ENCODE data around the gene ZBTB44.

ZBTB44 gene

DNA sequence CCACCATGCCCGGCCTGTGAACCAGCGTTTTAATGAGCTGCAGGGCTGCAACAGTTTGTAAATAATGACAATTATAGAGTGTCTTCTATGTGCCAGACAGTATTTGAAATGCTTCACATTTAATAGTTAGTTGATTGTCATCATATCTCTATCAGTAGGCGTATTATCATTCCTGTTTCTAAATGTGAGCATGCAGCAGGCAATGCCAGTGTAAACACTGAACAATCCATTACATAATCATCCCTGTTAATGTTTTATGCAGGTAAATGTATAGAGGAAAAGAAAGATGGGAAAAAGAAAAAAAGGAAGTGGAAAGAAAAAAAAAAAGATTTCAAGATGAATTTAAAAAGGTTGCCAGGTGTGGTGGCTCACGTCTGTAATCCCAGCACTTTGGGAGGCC lies 52.3 kb downstream of the ZBTB44 start:
- peaks cover 24% of the 10 kb centered on the region for H3K79me1 ChIP-seq (replicated peaks; ENCODE audit: low read length, poor library complexity, severe bottlenecking)
- no peak for DNase-seq
- H3K18ac ChIP-seq (ENCODE audit: low read depth in 1 of 2, low read length in 2 of 2): no peak overlapping the region
- H3K14ac ChIP-seq (ENCODE audit: low read length in 2 of 2): no peak overlapping the region
- H2AFZ ChIP-seq (ENCODE audit: low read depth, low read length): no peak overlapping the region
- no peak overlapping the region for H2BK12ac ChIP-seq (ENCODE audit: low read length in 2 of 2)
- H2AK5ac ChIP-seq (ENCODE audit: low read length, severe bottlenecking): no peak overlapping the region
- no peaks in the 10 kb centered on the region for H3K27me3 ChIP-seq (ENCODE audit: control insufficient read depth in 1 of 2, insufficient read depth in 1 of 2, low read length in 2 of 2)
- H3K4me3 ChIP-seq (ENCODE audit: insufficient read depth in 1 of 2, low read depth in 1 of 2, low read length in 2 of 2): no peak overlapping the region
- H3K9ac ChIP-seq (ENCODE audit: low read length): no peak overlapping the region
- no peak overlapping the region for H2BK15ac ChIP-seq (ENCODE audit: low read depth, poor library complexity, severe bottlenecking)
- H2BK120ac ChIP-seq (ENCODE audit: low read depth, low read length): no peak overlapping the region
- H3K4ac ChIP-seq (ENCODE audit: low read depth in 1 of 2, low read length in 2 of 2): no peak overlapping the region
- no peak overlapping the region for H3K23ac ChIP-seq (ENCODE audit: low read length in 2 of 2)
- H3K4me2 ChIP-seq (ENCODE audit: low read length, poor library complexity, severe bottlenecking): no peak overlapping the region
- H3K9me3 ChIP-seq (ENCODE audit: control insufficient read depth, low read length): peaks cover 6% of the 10 kb centered on the region
- no peak overlapping the region for H3K27ac ChIP-seq (ENCODE audit: low read length, poor library complexity, severe bottlenecking)
- H4K91ac ChIP-seq (ENCODE audit: low read length): no peak overlapping the region
- H3K4me1 ChIP-seq (ENCODE audit: control insufficient read depth, insufficient read depth, low read depth, low read length): peaks cover 1% of the 10 kb centered on the region
- H4K8ac ChIP-seq (ENCODE audit: low read length): no peak overlapping the region
- peaks cover 11 to 42% of the 10 kb centered on the region in 2 experiments for H3K36me3 ChIP-seq (ENCODE audit: control insufficient read depth in 1 of 2, insufficient read depth in 2 of 2, low read depth in 1 of 2, low read length in 2 of 2)
- 97% methylated on average over 3 of the region's 4 CpGs for WGBS
- no peak overlapping the region for H2BK5ac ChIP-seq (ENCODE audit: low read depth, low read length, poor library complexity, severe bottlenecking)

DNA sequence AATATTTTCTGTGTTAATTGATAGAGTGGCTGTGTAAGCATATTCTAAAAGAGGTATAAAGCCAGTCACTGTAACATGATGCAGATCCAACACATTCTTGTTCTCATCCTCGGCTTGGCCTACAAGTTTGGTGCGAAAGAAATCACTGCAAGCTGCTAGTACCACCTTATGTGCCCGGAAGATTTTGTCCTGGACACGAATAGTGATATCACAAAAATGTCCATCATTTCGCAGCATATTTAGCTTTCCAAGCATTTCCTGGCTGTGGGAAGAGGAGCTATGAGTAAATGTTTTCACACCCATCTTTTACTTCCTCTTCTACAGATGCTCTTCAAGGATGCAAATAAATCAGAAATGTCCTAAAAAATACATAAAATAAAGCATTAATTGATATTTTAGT lies 53.1 kb downstream of the ZBTB44 start:
- H3K79me1 ChIP-seq (replicated peaks; ENCODE audit: low read length, poor library complexity, severe bottlenecking): peaks cover 19% of the 10 kb centered on the region
- H2AFZ ChIP-seq (ENCODE audit: low read depth, low read length): no peak overlapping the region
- H2BK120ac ChIP-seq (ENCODE audit: low read depth, low read length): no peak overlapping the region
- H3K9me3 ChIP-seq (ENCODE audit: control insufficient read depth, low read length): peaks cover 6% of the 10 kb centered on the region
- H3K18ac ChIP-seq (ENCODE audit: low read depth in 1 of 2, low read length in 2 of 2): no peak overlapping the region
- no peak overlapping the region for H3K4me3 ChIP-seq (ENCODE audit: insufficient read depth in 1 of 2, low read depth in 1 of 2, low read length in 2 of 2)
- H2BK15ac ChIP-seq (ENCODE audit: low read depth, poor library complexity, severe bottlenecking): no peak overlapping the region
- H3K4ac ChIP-seq (ENCODE audit: low read depth in 1 of 2, low read length in 2 of 2): no peak overlapping the region
- H2BK5ac ChIP-seq (ENCODE audit: low read depth, low read length, poor library complexity, severe bottlenecking): no peak overlapping the region
- no peak overlapping the region for H2AK5ac ChIP-seq (ENCODE audit: low read length, severe bottlenecking)
- H3K23ac ChIP-seq (ENCODE audit: low read length in 2 of 2): no peak overlapping the region
- no peak overlapping the region for H4K8ac ChIP-seq (ENCODE audit: low read length)
- no peak for DNase-seq
- H3K27me3 ChIP-seq (ENCODE audit: control insufficient read depth in 1 of 2, insufficient read depth in 1 of 2, low read length in 2 of 2): no peaks in the 10 kb centered on the region
- H3K27ac ChIP-seq (ENCODE audit: low read length, poor library complexity, severe bottlenecking): no peak overlapping the region
- no peak overlapping the region for H3K4me2 ChIP-seq (ENCODE audit: low read length, poor library complexity, severe bottlenecking)
- 95% methylated on average over 4 of the region's 5 CpGs for WGBS
- peaks cover 1% of the 10 kb centered on the region for H3K4me1 ChIP-seq (ENCODE audit: control insufficient read depth, insufficient read depth, low read depth, low read length)
- no peak overlapping the region for H3K14ac ChIP-seq (ENCODE audit: low read length in 2 of 2)
- H4K91ac ChIP-seq (ENCODE audit: low read length): no peak overlapping the region
- H3K9ac ChIP-seq (ENCODE audit: low read length): no peak overlapping the region
- H2BK12ac ChIP-seq (ENCODE audit: low read length in 2 of 2): no peak overlapping the region
- H3K36me3 ChIP-seq (ENCODE audit: control insufficient read depth in 1 of 2, insufficient read depth in 2 of 2, low read depth in 1 of 2, low read length in 2 of 2): peaks cover 5 to 35% of the 10 kb centered on the region in 2 experiments

DNA sequence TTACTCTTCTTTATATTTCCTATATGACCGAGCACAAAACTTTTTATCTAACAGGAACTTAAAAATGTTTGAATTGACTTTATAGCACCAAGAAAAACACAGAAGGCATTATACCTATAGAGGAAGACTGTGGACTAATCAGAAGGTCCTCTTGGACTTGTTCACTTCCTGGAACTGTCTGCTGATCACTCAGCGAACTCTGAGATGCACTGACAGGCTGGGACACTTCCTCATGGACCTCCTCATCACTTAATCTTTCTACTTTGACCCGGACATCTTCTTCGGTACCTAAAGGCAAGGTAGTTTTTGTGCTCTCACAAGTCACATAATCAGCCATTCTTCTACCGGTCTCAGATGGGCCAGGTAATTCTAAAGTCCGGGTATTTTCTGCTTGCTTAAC lies 54.0 kb downstream of the ZBTB44 start:
- H3K27ac ChIP-seq (ENCODE audit: low read length, poor library complexity, severe bottlenecking): no peak overlapping the region
- no peak overlapping the region for H3K23ac ChIP-seq (ENCODE audit: low read length in 2 of 2)
- no peak overlapping the region for H3K14ac ChIP-seq (ENCODE audit: low read length in 2 of 2)
- H3K36me3 ChIP-seq (ENCODE audit: control insufficient read depth in 1 of 2, insufficient read depth in 2 of 2, low read depth in 1 of 2, low read length in 2 of 2): peaks cover 5 to 27% of the 10 kb centered on the region in 2 experiments
- no peak overlapping the region for H2BK12ac ChIP-seq (ENCODE audit: low read length in 2 of 2)
- no peak overlapping the region for H4K8ac ChIP-seq (ENCODE audit: low read length)
- no peak overlapping the region for H3K9ac ChIP-seq (ENCODE audit: low read length)
- H3K4me3 ChIP-seq (ENCODE audit: insufficient read depth in 1 of 2, low read depth in 1 of 2, low read length in 2 of 2): no peak overlapping the region
- peaks cover 22% of the 10 kb centered on the region for H3K79me1 ChIP-seq (replicated peaks; ENCODE audit: low read length, poor library complexity, severe bottlenecking)
- H3K4ac ChIP-seq (ENCODE audit: low read depth in 1 of 2, low read length in 2 of 2): no peak overlapping the region
- peaks cover 1% of the 10 kb centered on the region for H3K4me1 ChIP-seq (ENCODE audit: control insufficient read depth, insufficient read depth, low read depth, low read length)
- H3K27me3 ChIP-seq (ENCODE audit: control insufficient read depth in 1 of 2, insufficient read depth in 1 of 2, low read length in 2 of 2): no peaks in the 10 kb centered on the region
- H2BK15ac ChIP-seq (ENCODE audit: low read depth, poor library complexity, severe bottlenecking): no peak overlapping the region
- H4K91ac ChIP-seq (ENCODE audit: low read length): no peak overlapping the region
- H3K18ac ChIP-seq (ENCODE audit: low read depth in 1 of 2, low read length in 2 of 2): no peak overlapping the region
- WGBS: 98% methylated on average over 6 of the region's 6 CpGs
- H2BK5ac ChIP-seq (ENCODE audit: low read depth, low read length, poor library complexity, severe bottlenecking): no peak overlapping the region
- H3K9me3 ChIP-seq (ENCODE audit: control insufficient read depth, low read length): peaks cover 6% of the 10 kb centered on the region
- no peak overlapping the region for H2AK5ac ChIP-seq (ENCODE audit: low read length, severe bottlenecking)
- no peak overlapping the region for H2BK120ac ChIP-seq (ENCODE audit: low read depth, low read length)
- DNase-seq: no peak
- H3K4me2 ChIP-seq (ENCODE audit: low read length, poor library complexity, severe bottlenecking): no peak overlapping the region
- no peak overlapping the region for H2AFZ ChIP-seq (ENCODE audit: low read depth, low read length)

DNA sequence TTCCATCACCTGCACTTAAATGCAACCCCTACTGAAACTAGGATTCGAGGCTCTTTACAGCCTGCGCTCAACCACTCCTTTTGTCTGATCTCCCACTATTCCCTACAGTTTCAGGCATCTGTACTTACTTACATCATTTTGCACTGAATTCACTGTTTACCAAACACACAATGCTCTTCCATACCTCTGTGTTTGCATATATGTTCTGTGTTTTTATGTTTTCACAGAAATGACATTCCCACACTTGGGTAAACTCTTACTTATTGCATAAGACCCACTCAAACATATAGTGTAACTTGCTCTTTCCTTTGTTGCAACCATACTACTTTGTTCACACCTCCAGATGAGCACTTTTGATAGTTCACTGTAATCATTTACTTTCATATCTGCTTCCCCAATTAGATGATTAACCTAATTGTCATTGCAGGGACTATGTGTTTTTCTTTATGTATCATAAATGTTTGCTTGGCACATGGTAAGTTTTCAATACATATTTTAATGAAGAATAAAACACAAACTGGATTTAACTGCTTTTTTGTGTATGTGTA lies 54.6 kb downstream of the ZBTB44 start:
- no peak for DNase-seq
- H2BK120ac ChIP-seq (ENCODE audit: low read depth, low read length): no peak overlapping the region
- H3K27ac ChIP-seq (ENCODE audit: low read length, poor library complexity, severe bottlenecking): no peak overlapping the region
- H3K4me1 ChIP-seq (ENCODE audit: control insufficient read depth, insufficient read depth, low read depth, low read length): peaks cover 1% of the 10 kb centered on the region
- no peak overlapping the region for H3K18ac ChIP-seq (ENCODE audit: low read depth in 1 of 2, low read length in 2 of 2)
- no peak overlapping the region for H2AFZ ChIP-seq (ENCODE audit: low read depth, low read length)
- peaks cover 6% of the 10 kb centered on the region for H3K9me3 ChIP-seq (ENCODE audit: control insufficient read depth, low read length)
- H4K91ac ChIP-seq (ENCODE audit: low read length): no peak overlapping the region
- H2BK12ac ChIP-seq (ENCODE audit: low read length in 2 of 2): no peak overlapping the region
- H4K8ac ChIP-seq (ENCODE audit: low read length): no peak overlapping the region
- no peak overlapping the region for H3K14ac ChIP-seq (ENCODE audit: low read length in 2 of 2)
- no peaks in the 10 kb centered on the region for H3K27me3 ChIP-seq (ENCODE audit: control insufficient read depth in 1 of 2, insufficient read depth in 1 of 2, low read length in 2 of 2)
- WGBS: 95% methylated on average over 2 of the region's 2 CpGs
- no peak overlapping the region for H2BK5ac ChIP-seq (ENCODE audit: low read depth, low read length, poor library complexity, severe bottlenecking)
- no peak overlapping the region for H3K4me2 ChIP-seq (ENCODE audit: low read length, poor library complexity, severe bottlenecking)
- no peak overlapping the region for H3K9ac ChIP-seq (ENCODE audit: low read length)
- no peak overlapping the region for H2AK5ac ChIP-seq (ENCODE audit: low read length, severe bottlenecking)
- peaks cover 5 to 22% of the 10 kb centered on the region in 2 experiments for H3K36me3 ChIP-seq (ENCODE audit: control insufficient read depth in 1 of 2, insufficient read depth in 2 of 2, low read depth in 1 of 2, low read length in 2 of 2)
- no peak overlapping the region for H3K4me3 ChIP-seq (ENCODE audit: insufficient read depth in 1 of 2, low read depth in 1 of 2, low read length in 2 of 2)
- no peak overlapping the region for H3K4ac ChIP-seq (ENCODE audit: low read depth in 1 of 2, low read length in 2 of 2)
- H2BK15ac ChIP-seq (ENCODE audit: low read depth, poor library complexity, severe bottlenecking): no peak overlapping the region
- H3K79me1 ChIP-seq (replicated peaks; ENCODE audit: low read length, poor library complexity, severe bottlenecking): peaks cover 18% of the 10 kb centered on the region
- no peak overlapping the region for H3K23ac ChIP-seq (ENCODE audit: low read length in 2 of 2)

Data from mesenchymal stem cell (in vitro differentiated cells and primary cell).